Liver (tissue), 9 donors: ENCODE data around the gene ECEL1. TPM values are rescaled to one million over a fixed set of nuclear protein-coding genes. Genes with fewer than 3 reads are reported as not detected.

ENCODE experiments used
- DNase-seq: peaks from one replicate; pipeline ENCODE4 v3.0.0-alpha.2; 2017; ENCODE audit warnings: low spot score
- H3K27ac ChIP-seq, 2 donors: one replicate each; pipeline ENCODE4 v1.7.0; 2013; ENCODE audit warnings: inconsistent platforms in 2 of 2, low read length in 2 of 2, control low read depth in 1 of 2, low read depth in 1 of 2, mild to moderate bottlenecking in 1 of 2
- H3K27me3 ChIP-seq, 4 donors: one replicate each; pipeline versions ENCODE4 v1.6.1 to v1.7.0; 2013; ENCODE audit warnings: low read length in 3 of 4, inconsistent platforms in 1 of 4, mild to moderate bottlenecking in 1 of 4, moderate library complexity in 1 of 4; ENCODE audit not compliant: control insufficient read depth in 4 of 4, insufficient read depth in 4 of 4
- H3K36me3 ChIP-seq, 4 donors: one replicate each; pipeline versions ENCODE4 v1.6.1 to v1.7.0; 2013; ENCODE audit warnings: low read length in 3 of 4, mild to moderate bottlenecking in 3 of 4, low read depth in 1 of 4, moderate library complexity in 1 of 4; ENCODE audit not compliant: control insufficient read depth in 4 of 4, insufficient read depth in 3 of 4
- H3K4me1 ChIP-seq, 4 donors: one replicate each; pipeline versions ENCODE4 v1.6.1 to v1.7.0; 2013; ENCODE audit warnings: low read length in 3 of 4, mild to moderate bottlenecking in 3 of 4, moderate library complexity in 1 of 4; ENCODE audit not compliant: control insufficient read depth in 4 of 4, insufficient read depth in 4 of 4
- H3K4me3 ChIP-seq, 3 donors: one replicate each; pipeline versions ENCODE4 v1.6.1 to v1.7.0; 2013; ENCODE audit warnings: low read length in 3 of 3, control low read depth in 1 of 3, low read depth in 1 of 3, mild to moderate bottlenecking in 1 of 3
- H3K9ac ChIP-seq, 2 donors: one replicate each; pipeline ENCODE4 v1.7.0; 2013; ENCODE audit warnings: low read length in 2 of 2, mild to moderate bottlenecking in 2 of 2, moderate library complexity in 2 of 2, control low read depth in 1 of 2, low read depth in 1 of 2
- H3K9me3 ChIP-seq, 4 donors: one replicate each; pipeline versions ENCODE4 v1.6.1 to v1.7.0; 2013; ENCODE audit warnings: low read length in 3 of 4; ENCODE audit not compliant: control insufficient read depth in 4 of 4
- EGR1 ChIP-seq, 2 donors: IDR thresholded peaks; 2 replicates each; pipeline ENCODE4 v1.6.1; 2016 to 2018; ENCODE audit warnings: antibody characterized with exemption in 2 of 2, low read depth in 2 of 2
- FOXA1 ChIP-seq: IDR thresholded peaks from 2 replicates; pipeline ENCODE4 v1.6.1; 2016; ENCODE audit warnings: antibody characterized with exemption
- FOXA2 ChIP-seq: IDR thresholded peaks from 2 replicates; pipeline ENCODE4 v1.6.1; 2016; ENCODE audit warnings: antibody characterized with exemption
- GABPA ChIP-seq, 2 donors: IDR thresholded peaks in 1 of 2; conservative IDR thresholded peaks in 1 of 2; 2 replicates each; pipeline ENCODE4 v1.6.1; 2016; ENCODE audit warnings: antibody characterized with exemption in 2 of 2, mild to moderate bottlenecking in 1 of 2, moderate library complexity in 1 of 2
- HNF4A ChIP-seq, 2 donors: conservative IDR thresholded peaks; 2 replicates each; pipeline ENCODE4 v1.6.1; 2016; ENCODE audit warnings: antibody characterized with exemption in 2 of 2, mild to moderate bottlenecking in 2 of 2
- HNF4G ChIP-seq: IDR thresholded peaks from 2 replicates; pipeline ENCODE4 v1.6.1; 2016; ENCODE audit warnings: antibody characterized with exemption
- JUND ChIP-seq, 2 donors: IDR thresholded peaks; 2 replicates each; pipeline ENCODE4 v1.6.1; 2016; ENCODE audit warnings: antibody characterized with exemption in 2 of 2
- MAX ChIP-seq: IDR thresholded peaks from 2 replicates; pipeline ENCODE4 v1.6.1; 2016; ENCODE audit warnings: antibody characterized with exemption
- NR2F2 ChIP-seq: IDR thresholded peaks from 2 replicates; pipeline ENCODE4 v1.6.1; 2016; ENCODE audit warnings: antibody characterized with exemption
- RAD21 ChIP-seq, 2 donors: IDR thresholded peaks; 2 replicates each; pipeline ENCODE4 v1.6.1; 2016; ENCODE audit warnings: antibody characterized with exemption in 2 of 2, mild to moderate bottlenecking in 2 of 2
- RXRA ChIP-seq, 2 donors: IDR thresholded peaks; 2 replicates each; pipeline ENCODE4 v1.6.1; 2017 to 2018; ENCODE audit warnings: antibody characterized with exemption in 2 of 2, mild to moderate bottlenecking in 1 of 2
- SP1 ChIP-seq: IDR thresholded peaks from 2 replicates; pipeline ENCODE4 v1.6.1; 2018; ENCODE audit warnings: antibody characterized with exemption, mild to moderate bottlenecking
- TAF1 ChIP-seq: conservative IDR thresholded peaks from 2 replicates; pipeline ENCODE4 v1.6.1; 2016; ENCODE audit warnings: antibody characterized with exemption, mild to moderate bottlenecking
- YY1 ChIP-seq: IDR thresholded peaks from 2 replicates; pipeline ENCODE4 v1.6.1; 2016; ENCODE audit warnings: antibody characterized with exemption, mild to moderate bottlenecking
- WGBS: extraction: QIAGEN DNeasy Blood & Tissue Kit; methylation state at CpG from one replicate; pipeline ENCODE4 v1.1.7; 2013; 5-methylcytosine and 5-hydroxymethylcytosine counted together
- polyA plus RNA-seq, 2 donors: library from polyadenylated mRNA; stranded (reverse) in 1 of 2; unstranded in 1 of 2; fragments of 200-250 nt in 1 of 2; fragments of >200 nt in 1 of 2; fragmentation: Nextera tagmentation in 1 of 2; extraction: Ambion mirVana in 1 of 2; gene quantifications; one replicate each; pipeline versions ENCODE4 v1.2.1 to v1.2.3, GENCODE V29; 2013 to 2015
- total RNA-seq, 2 donors: library from RNA; depleted of rRNA; stranded (reverse); fragments of >200 nt; gene quantifications; one replicate each; pipeline ENCODE4 v1.2.3, GENCODE V29; 2014
- TF ChIP-seq, protein P1 (sequence below): fragments of 150-350 bp; IDR thresholded peaks from 2 replicates; pipeline ENCODE4 v1.5.1; 2017; ENCODE audit warnings: improper control_type of control experiment, low read depth, low read length; ENCODE audit not compliant: missing input control
- TF ChIP-seq, protein P2 (sequence below): IDR thresholded peaks from 2 replicates; pipeline ENCODE4 v1.6.1; 2016; ENCODE audit warnings: antibody characterized with exemption
- TF ChIP-seq, protein P3 (sequence below): IDR thresholded peaks from 2 replicates; pipeline ENCODE4 v1.6.1; 2016; ENCODE audit warnings: antibody characterized with exemption, mild to moderate bottlenecking
- TF ChIP-seq, protein P4 (sequence below): IDR thresholded peaks from 2 replicates; pipeline ENCODE4 v1.6.1; 2016; ENCODE audit warnings: antibody characterized with exemption
- donor health status: healthy.
- donor health status: healthy.
- donor health status: healthy.
- donor health status: healthy.
- donor health status: healthy.

The ECEL1 gene
- total and polyA plus RNA-seq, 4 donors: 0.67 to 1.8 TPM; not detected in 2

DNA sequence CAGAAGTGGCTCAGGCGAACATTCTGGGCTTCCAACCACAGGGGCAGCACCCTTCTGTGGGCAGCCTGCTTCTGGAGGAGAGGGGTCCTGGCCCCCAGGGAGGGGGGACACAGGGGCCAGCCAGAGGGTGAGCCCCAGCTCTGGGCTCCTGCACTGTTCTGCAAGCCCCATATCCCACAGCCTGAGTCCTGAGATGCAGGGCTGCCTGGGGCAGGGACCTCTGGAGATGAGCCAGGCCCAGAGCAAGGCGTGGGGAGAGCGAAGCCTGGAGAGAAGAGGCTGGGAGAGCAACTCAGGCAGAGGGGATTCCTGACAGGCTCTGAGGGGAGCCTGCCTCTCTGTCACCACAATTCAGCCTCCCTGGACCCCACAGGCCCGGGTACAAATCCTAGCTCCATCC is 19.1 kb upstream of the ECEL1 start:
- H3K27ac ChIP-seq: no peak overlapping the region
- 83% methylated on average over 4 of the region's 4 CpGs for WGBS
- H3K9ac ChIP-seq: no peak overlapping the region
- H3K27me3 ChIP-seq: no peaks in the 10 kb centered on the region
- TF ChIP-seq FOXA2 (no peak), SP1 (no peak), RAD21 (IDR thresholded peaks at IDR 0.05) (no peak), TAF1 (no peak), HNF4A (conservative IDR thresholded peaks at IDR 0.05) (no peak)
- TF ChIP-seq, protein P1, sequence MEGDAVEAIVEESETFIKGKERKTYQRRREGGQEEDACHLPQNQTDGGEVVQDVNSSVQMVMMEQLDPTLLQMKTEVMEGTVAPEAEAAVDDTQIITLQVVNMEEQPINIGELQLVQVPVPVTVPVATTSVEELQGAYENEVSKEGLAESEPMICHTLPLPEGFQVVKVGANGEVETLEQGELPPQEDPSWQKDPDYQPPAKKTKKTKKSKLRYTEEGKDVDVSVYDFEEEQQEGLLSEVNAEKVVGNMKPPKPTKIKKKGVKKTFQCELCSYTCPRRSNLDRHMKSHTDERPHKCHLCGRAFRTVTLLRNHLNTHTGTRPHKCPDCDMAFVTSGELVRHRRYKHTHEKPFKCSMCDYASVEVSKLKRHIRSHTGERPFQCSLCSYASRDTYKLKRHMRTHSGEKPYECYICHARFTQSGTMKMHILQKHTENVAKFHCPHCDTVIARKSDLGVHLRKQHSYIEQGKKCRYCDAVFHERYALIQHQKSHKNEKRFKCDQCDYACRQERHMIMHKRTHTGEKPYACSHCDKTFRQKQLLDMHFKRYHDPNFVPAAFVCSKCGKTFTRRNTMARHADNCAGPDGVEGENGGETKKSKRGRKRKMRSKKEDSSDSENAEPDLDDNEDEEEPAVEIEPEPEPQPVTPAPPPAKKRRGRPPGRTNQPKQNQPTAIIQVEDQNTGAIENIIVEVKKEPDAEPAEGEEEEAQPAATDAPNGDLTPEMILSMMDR: no peak
- H3K4me1 ChIP-seq: peaks cover 2 to 9% (median 5%) of the 10 kb centered on the region in 4 donors
- H3K36me3 ChIP-seq: peaks cover 0 to 1% (median 0%) of the 10 kb centered on the region in 4 donors
- no peak for DNase-seq
- H3K9me3 ChIP-seq: no peaks in the 10 kb centered on the region
- H3K4me3 ChIP-seq: no peak overlapping the region

DNA sequence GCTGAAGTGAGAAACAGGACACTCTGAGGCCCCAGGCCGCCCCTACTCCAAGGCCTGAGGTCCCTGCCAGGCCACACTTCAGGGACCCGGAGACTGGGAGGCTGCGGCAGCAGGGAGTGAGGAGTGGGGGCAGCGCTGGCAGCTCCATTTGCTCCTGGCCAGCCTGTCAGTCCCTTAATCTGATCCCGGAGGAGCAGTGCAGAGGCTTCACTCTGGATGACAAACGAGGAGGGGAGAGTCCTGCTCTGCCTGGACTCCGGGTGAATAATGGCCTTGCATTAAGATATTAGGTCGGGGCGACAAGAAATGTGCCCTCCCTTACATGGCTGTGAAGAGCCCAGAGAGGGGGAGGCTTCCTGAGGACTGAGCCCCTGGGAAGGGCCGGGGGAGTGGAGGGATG is 18.2 kb upstream of the ECEL1 start:
- no peaks in the 10 kb centered on the region for H3K27me3 ChIP-seq

More for the DNA sequence above, 18.2 kb upstream of the ECEL1 start:
- H3K4me3 ChIP-seq: no peak overlapping the region
- H3K27ac ChIP-seq: no peak overlapping the region
- H3K36me3 ChIP-seq: peaks cover 0 to 1% (median 0%) of the 10 kb centered on the region in 4 donors
- no peak overlapping the region for H3K9ac ChIP-seq
- H3K9me3 ChIP-seq: no peaks in the 10 kb centered on the region
- no peak for DNase-seq
- TF ChIP-seq RXRA (IDR thresholded peaks at IDR 0.05) (no peak), HNF4G (no peak), MAX (no peak), EGR1 (IDR thresholded peaks at IDR 0.05; ENCODE audit: low read depth in 2 of 2) (no peak), GABPA (IDR thresholded peaks at IDR 0.05 in 1 of 2, conservative IDR thresholded peaks at IDR 0.05 in 1 of 2) (no peak), YY1 (no peak), JUND (IDR thresholded peaks at IDR 0.05) (no peak), SP1 (no peak), FOXA1 (no peak), FOXA2 (no peak), RAD21 (IDR thresholded peaks at IDR 0.05) (no peak), NR2F2 (no peak), HNF4A (conservative IDR thresholded peaks at IDR 0.05) (no peak), TAF1 (no peak)
- TF ChIP-seq, protein P2, sequence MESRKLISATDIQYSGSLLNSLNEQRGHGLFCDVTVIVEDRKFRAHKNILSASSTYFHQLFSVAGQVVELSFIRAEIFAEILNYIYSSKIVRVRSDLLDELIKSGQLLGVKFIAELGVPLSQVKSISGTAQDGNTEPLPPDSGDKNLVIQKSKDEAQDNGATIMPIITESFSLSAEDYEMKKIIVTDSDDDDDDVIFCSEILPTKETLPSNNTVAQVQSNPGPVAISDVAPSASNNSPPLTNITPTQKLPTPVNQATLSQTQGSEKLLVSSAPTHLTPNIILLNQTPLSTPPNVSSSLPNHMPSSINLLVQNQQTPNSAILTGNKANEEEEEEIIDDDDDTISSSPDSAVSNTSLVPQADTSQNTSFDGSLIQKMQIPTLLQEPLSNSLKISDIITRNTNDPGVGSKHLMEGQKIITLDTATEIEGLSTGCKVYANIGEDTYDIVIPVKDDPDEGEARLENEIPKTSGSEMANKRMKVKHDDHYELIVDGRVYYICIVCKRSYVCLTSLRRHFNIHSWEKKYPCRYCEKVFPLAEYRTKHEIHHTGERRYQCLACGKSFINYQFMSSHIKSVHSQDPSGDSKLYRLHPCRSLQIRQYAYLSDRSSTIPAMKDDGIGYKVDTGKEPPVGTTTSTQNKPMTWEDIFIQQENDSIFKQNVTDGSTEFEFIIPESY: no peak
- TF ChIP-seq, protein P1: no peak
- TF ChIP-seq, protein P3, sequence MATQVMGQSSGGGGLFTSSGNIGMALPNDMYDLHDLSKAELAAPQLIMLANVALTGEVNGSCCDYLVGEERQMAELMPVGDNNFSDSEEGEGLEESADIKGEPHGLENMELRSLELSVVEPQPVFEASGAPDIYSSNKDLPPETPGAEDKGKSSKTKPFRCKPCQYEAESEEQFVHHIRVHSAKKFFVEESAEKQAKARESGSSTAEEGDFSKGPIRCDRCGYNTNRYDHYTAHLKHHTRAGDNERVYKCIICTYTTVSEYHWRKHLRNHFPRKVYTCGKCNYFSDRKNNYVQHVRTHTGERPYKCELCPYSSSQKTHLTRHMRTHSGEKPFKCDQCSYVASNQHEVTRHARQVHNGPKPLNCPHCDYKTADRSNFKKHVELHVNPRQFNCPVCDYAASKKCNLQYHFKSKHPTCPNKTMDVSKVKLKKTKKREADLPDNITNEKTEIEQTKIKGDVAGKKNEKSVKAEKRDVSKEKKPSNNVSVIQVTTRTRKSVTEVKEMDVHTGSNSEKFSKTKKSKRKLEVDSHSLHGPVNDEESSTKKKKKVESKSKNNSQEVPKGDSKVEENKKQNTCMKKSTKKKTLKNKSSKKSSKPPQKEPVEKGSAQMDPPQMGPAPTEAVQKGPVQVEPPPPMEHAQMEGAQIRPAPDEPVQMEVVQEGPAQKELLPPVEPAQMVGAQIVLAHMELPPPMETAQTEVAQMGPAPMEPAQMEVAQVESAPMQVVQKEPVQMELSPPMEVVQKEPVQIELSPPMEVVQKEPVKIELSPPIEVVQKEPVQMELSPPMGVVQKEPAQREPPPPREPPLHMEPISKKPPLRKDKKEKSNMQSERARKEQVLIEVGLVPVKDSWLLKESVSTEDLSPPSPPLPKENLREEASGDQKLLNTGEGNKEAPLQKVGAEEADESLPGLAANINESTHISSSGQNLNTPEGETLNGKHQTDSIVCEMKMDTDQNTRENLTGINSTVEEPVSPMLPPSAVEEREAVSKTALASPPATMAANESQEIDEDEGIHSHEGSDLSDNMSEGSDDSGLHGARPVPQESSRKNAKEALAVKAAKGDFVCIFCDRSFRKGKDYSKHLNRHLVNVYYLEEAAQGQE: no peak
- TF ChIP-seq, protein P4, sequence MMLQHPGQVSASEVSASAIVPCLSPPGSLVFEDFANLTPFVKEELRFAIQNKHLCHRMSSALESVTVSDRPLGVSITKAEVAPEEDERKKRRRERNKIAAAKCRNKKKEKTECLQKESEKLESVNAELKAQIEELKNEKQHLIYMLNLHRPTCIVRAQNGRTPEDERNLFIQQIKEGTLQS: no peak
- H3K4me1 ChIP-seq: peaks cover 2 to 9% (median 5%) of the 10 kb centered on the region in 4 donors
- 70% methylated on average over 10 of the region's 10 CpGs for WGBS
